Gastrocnemius medialis (tissue), 4 donors: ENCODE results near the gene GAB1. TPM values are rescaled to one million over a fixed set of nuclear protein-coding genes. Genes with fewer than 3 reads are reported as not detected.

Experiments
- ATAC-seq, 2 donors: fragments of 150-250 bp; one replicate each; pipeline ENCODE4 v1.9.1; 2016
- DNase-seq, 2 donors: peaks; one replicate each; pipeline ENCODE4 v3.0.0-alpha.2; 2019
- H3K27ac ChIP-seq, 4 donors: fragments of 200-600 bp; sonication (generic); 1 replicate in 1 of 4; 2 replicates in 3 of 4; pipeline ENCODE4 v1.5.1; 2016 to 2018; ENCODE audit warnings: mild to moderate bottlenecking in 2 of 4, moderate library complexity in 1 of 4
- H3K27me3 ChIP-seq, 3 donors: fragments of 200-600 bp; sonication (generic) in 2 of 3; 1 replicate in 1 of 3; 2 replicates in 2 of 3; pipeline versions ENCODE4 v1.5.1 to v1.6.0; 2016 to 2019; ENCODE audit warnings: mild to moderate bottlenecking in 1 of 3, moderate library complexity in 1 of 3
- H3K36me3 ChIP-seq, 2 donors: fragments of 200-600 bp; sonication (generic) in 1 of 2; one replicate each; pipeline ENCODE4 v1.5.1; 2017 to 2018
- H3K4me1 ChIP-seq, 2 donors: fragments of 200-600 bp; sonication (generic) in 1 of 2; one replicate each; pipeline ENCODE4 v1.5.1; 2016 to 2017; ENCODE audit warnings: mild to moderate bottlenecking in 2 of 2
- H3K4me3 ChIP-seq, 4 donors: fragments of 200-600 bp; sonication (generic) in 3 of 4; 1 replicate in 1 of 4; 2 replicates in 3 of 4; pipeline ENCODE4 v1.5.1; 2016 to 2019; ENCODE audit warnings: mild to moderate bottlenecking in 2 of 4
- H3K9me3 ChIP-seq, 3 donors: fragments of 200-600 bp; sonication (generic) in 2 of 3; 1 replicate in 1 of 3; 2 replicates in 2 of 3; pipeline ENCODE4 v1.5.1; 2016 to 2019
- POLR2A ChIP-seq, 2 donors: fragments of 450-650 bp; IDR thresholded peaks; one replicate each; pipeline ENCODE4 v1.6.1; 2017; ENCODE audit warnings: antibody characterized with exemption in 2 of 2, mild to moderate bottlenecking in 2 of 2, moderate library complexity in 2 of 2
- in situ Hi-C, 4 donors: fragments of 200-750 bp; cut with MboI; loops; one replicate each; pipeline versions ENCODE4 v1.15.0 to v1.8.0; 2017; ENCODE audit warnings: low sequenced_read_pairs in 4 of 4
- intact Hi-C: fragments of 100-400 bp; cut with DNase I; formaldehyde crosslinking; loops from one replicate; pipeline ENCODE4 v1.15.1; 2023; ENCODE audit warnings: low total_unique reads
- total RNA-seq, 4 donors: library from RNA; depleted of rRNA; stranded (reverse); fragments of >200 nt; gene quantifications; one replicate each; pipeline versions ENCODE4 v1.1.0 to v1.2.3, GENCODE V29; 2016
- TF ChIP-seq, protein P1 (sequence below), 5 experiments: fragments of 450-650 bp in 3 of 5; fragments of 200-600 bp in 2 of 5; sonication (generic) in 2 of 5; IDR thresholded peaks in 4 of 5; conservative IDR thresholded peaks in 1 of 5; 1 replicate in 4 of 5; 2 replicates in 1 of 5; pipeline ENCODE4 v1.5.1; 2016 to 2019; ENCODE audit warnings: antibody characterized with exemption in 5 of 5, mild to moderate bottlenecking in 3 of 5, moderate library complexity in 3 of 5

Gene GAB1
- total RNA-seq, 4 donors from 2014 or later: 11.4 to 27.9 (median 26.6) TPM

DNA sequence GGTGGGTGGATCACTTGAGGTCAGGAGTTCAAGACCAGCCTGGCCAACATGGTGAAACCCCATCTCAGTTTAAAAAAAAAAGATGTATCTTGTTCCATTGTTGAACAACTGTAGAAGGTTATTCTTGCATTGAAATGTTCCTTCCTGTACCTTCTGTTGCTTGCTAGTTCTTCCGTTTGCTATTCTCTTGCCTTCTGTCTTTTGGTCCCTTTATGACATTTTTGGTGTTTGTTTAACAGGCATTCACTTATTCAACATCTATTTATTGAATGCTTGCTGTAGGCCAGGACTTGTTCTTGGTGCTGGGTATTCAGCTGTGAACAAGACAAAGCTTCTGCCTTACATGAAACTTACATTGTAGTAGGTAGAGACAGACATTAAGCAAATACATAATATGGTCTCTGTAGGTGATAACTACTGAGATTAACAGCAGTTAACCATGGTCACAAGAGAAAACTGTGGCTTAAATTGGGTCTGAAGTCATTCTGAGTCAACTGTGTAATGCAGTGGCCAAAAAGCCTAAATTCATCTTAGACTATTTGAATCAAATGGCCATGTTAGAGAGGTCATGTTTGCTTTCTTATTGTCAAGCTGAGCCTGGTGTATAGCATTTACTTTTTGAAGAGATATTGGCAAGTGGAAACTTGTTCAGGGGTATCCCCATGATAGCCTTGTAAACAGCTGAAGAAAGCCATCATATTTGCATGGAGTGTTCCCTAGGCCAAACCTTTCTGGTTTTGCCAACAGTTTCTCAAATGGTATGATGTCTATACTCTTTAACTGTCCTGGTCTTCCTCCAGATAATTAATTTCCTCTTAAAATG, 35.6 kb downstream of the GAB1 start:
- ATAC-seq (no peak), DNase-seq (no peak)
- Histone ChIP-seq H3K4me3 (no peak overlapping the region), H3K27me3 (no peaks in the 10 kb centered on the region), H3K36me3 (no peaks in the 10 kb centered on the region), H3K9me3 (no peaks in the 10 kb centered on the region), H3K4me1 (peaks cover 72 to 73% of the 10 kb centered on the region in 2 donors), H3K27ac (peak overlapping the region; percentile 12 to 57 (median 50))
- intact Hi-C loops: no loop called here
- in situ Hi-C loops: loop anchor here in 1 of 4 donors (10.0 kb wide), 1 partner anchor 142 kb away; the partner anchor contains the start of gene SMARCA5
- TF ChIP-seq, protein P1, sequence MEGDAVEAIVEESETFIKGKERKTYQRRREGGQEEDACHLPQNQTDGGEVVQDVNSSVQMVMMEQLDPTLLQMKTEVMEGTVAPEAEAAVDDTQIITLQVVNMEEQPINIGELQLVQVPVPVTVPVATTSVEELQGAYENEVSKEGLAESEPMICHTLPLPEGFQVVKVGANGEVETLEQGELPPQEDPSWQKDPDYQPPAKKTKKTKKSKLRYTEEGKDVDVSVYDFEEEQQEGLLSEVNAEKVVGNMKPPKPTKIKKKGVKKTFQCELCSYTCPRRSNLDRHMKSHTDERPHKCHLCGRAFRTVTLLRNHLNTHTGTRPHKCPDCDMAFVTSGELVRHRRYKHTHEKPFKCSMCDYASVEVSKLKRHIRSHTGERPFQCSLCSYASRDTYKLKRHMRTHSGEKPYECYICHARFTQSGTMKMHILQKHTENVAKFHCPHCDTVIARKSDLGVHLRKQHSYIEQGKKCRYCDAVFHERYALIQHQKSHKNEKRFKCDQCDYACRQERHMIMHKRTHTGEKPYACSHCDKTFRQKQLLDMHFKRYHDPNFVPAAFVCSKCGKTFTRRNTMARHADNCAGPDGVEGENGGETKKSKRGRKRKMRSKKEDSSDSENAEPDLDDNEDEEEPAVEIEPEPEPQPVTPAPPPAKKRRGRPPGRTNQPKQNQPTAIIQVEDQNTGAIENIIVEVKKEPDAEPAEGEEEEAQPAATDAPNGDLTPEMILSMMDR (IDR thresholded peaks at IDR 0.05 in 4 of 5, conservative IDR thresholded peaks at IDR 0.05 in 1 of 5): no peak
- no peak for TF ChIP-seq POLR2A (IDR thresholded peaks at IDR 0.05)

DNA sequence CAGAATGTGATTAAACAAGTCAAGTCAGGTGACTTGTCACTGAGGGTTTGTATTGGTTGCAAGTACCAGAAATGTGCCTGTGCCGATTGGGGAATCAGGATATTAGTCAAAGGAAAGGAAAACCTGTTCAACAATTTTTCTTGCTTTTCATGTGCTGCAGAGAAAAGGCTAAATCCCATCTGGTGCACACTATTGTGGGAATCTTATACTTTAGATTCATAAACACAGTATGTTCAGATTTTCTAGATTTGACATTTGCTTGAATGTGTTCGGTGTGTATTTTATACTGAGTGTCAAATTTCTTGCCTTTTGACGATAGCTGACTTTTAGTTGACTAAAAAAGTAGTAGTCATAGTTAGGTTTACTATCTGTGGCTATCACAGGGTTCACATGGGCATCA, 37.6 kb downstream of the GAB1 start:
- ATAC-seq (no peak), DNase-seq (no peak)
- no peaks in the 10 kb centered on the region for H3K9me3 ChIP-seq
- H3K27me3 ChIP-seq: no peaks in the 10 kb centered on the region
- TF ChIP-seq, protein P1 (IDR thresholded peaks at IDR 0.05 in 4 of 5, conservative IDR thresholded peaks at IDR 0.05 in 1 of 5): no peak
- TF ChIP-seq POLR2A (IDR thresholded peaks at IDR 0.05): no peak
- H3K4me3 ChIP-seq: no peak overlapping the region
- H3K36me3 ChIP-seq: no peaks in the 10 kb centered on the region
- peak overlapping the region; percentile 69 to 92 (median 86) for H3K27ac ChIP-seq
- H3K4me1 ChIP-seq: peaks cover 80 to 84% of the 10 kb centered on the region in 2 donors
- in situ Hi-C loops: loop anchor here in 1 of 4 donors (10.0 kb wide), 1 partner anchor 141 kb away; the partner anchor contains the start of gene SMARCA5
- intact Hi-C loops: no loop called here

GRCh38 chr4:143374771-143375170, 38.1 kb downstream of the GAB1 start:
- H3K27me3 ChIP-seq: no peaks in the 10 kb centered on the region
- DNase-seq (no peak), ATAC-seq (no peak)
- no peak for TF ChIP-seq POLR2A (IDR thresholded peaks at IDR 0.05)
- TF ChIP-seq, protein P1 (IDR thresholded peaks at IDR 0.05 in 4 of 5, conservative IDR thresholded peaks at IDR 0.05 in 1 of 5): no peak
- H3K4me3 ChIP-seq: no peak overlapping the region
- peak overlapping the region; percentile 69 to 92 (median 86) for H3K27ac ChIP-seq
- H3K36me3 ChIP-seq: no peaks in the 10 kb centered on the region
- in situ Hi-C loops (loop anchor here in 1 of 4 donors (10.0 kb wide), 1 partner anchor 140 kb away; the partner anchor contains the start of gene SMARCA5), intact Hi-C loops (no loop called here)
- H3K4me1 ChIP-seq: peaks cover 78 to 84% of the 10 kb centered on the region in 2 donors
- no peaks in the 10 kb centered on the region for H3K9me3 ChIP-seq

- no peaks in the 10 kb centered on the region for H3K9me3 ChIP-seq
- TF ChIP-seq POLR2A (IDR thresholded peaks at IDR 0.05): no peak
- TF ChIP-seq, protein P1 (IDR thresholded peaks at IDR 0.05 in 4 of 5, conservative IDR thresholded peaks at IDR 0.05 in 1 of 5): peak; percentile 38 to 61 (median 40)
- H3K36me3 ChIP-seq: no peaks in the 10 kb centered on the region
- H3K4me3 ChIP-seq: no peak overlapping the region
- in situ Hi-C loops: loop anchor here in 1 of 4 donors (10.0 kb wide), 1 partner anchor 139 kb away; the partner anchor contains the start of gene SMARCA5
- intact Hi-C loops: loop anchor here (2.0 kb wide), 1 partner anchor 107 kb away; no protein-coding TSS in a partner anchor
- H3K4me1 ChIP-seq: peaks cover 81 to 82% of the 10 kb centered on the region in 2 donors
- peak overlapping the region; percentile 69 to 92 (median 86) for H3K27ac ChIP-seq
- DNase-seq (peak in 1 of 2 donors; percentile 35), ATAC-seq (peak; percentile 46 to 58)
- H3K27me3 ChIP-seq: no peaks in the 10 kb centered on the region
Observed at GRCh38 chr4:143375326-143376073, 38.8 kb downstream of the GAB1 start.
